ENCODE measurements around the gene AAMP.

DNA sequence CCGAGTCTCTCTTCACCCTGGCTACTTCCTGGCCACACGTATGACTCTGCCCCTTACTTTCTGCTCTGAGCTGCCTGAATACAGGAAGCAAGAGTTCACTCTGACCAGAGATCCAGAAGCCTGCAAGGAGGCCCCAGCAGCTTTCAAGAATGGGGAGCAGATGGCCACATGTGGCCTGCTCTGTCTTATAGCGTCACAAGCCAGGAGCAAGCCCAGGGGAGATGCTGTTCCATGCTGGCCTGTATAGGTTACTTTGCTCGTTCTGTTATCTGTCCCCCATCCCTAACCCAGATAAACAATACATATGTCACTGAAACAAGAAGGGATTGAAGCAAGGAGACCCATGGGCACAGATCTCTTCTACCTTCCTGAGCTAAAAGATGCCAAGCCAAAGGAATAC is 4.6 kb upstream of the AAMP start:
- TF ChIP-seq, protein P1, sequence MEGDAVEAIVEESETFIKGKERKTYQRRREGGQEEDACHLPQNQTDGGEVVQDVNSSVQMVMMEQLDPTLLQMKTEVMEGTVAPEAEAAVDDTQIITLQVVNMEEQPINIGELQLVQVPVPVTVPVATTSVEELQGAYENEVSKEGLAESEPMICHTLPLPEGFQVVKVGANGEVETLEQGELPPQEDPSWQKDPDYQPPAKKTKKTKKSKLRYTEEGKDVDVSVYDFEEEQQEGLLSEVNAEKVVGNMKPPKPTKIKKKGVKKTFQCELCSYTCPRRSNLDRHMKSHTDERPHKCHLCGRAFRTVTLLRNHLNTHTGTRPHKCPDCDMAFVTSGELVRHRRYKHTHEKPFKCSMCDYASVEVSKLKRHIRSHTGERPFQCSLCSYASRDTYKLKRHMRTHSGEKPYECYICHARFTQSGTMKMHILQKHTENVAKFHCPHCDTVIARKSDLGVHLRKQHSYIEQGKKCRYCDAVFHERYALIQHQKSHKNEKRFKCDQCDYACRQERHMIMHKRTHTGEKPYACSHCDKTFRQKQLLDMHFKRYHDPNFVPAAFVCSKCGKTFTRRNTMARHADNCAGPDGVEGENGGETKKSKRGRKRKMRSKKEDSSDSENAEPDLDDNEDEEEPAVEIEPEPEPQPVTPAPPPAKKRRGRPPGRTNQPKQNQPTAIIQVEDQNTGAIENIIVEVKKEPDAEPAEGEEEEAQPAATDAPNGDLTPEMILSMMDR (IDR thresholded peaks at IDR 0.05) = no peak
- no peak for TF ChIP-seq POLR2A (IDR thresholded peaks at IDR 0.05)
- no peak for TF ChIP-seq EP300 (IDR thresholded peaks at IDR 0.05)
- TF ChIP-seq POLR2AphosphoS5 (IDR thresholded peaks at IDR 0.05) = no peak

Data from gastroesophageal sphincter (tissue), 3 donors.